ENCODE results near the gene IL17B. TPM values are rescaled to one million over a fixed set of nuclear protein-coding genes. Genes with fewer than 3 reads are reported as not detected.

The IL17B gene
- total and polyA plus RNA-seq, 2 of the 8 experiments (the other 6 are each of a cell fraction or from before 2014, with no cell fraction given), result 0.18 TPM; not detected in 1

- TF ChIP-seq GABPA (IDR thresholded peaks at IDR 0.05; ENCODE audit: borderline replicate concordance, insufficient read depth, low read length) (peak; percentile 55; the same call in 1 of the 2 replicates), KDM1A (IDR thresholded peaks at IDR 0.05; ENCODE audit: borderline replicate concordance, low read length) (no peak), SP1 (IDR thresholded peaks at IDR 0.05; ENCODE audit: low read depth, low read length) (no peak), BACH1 (IDR thresholded peaks at IDR 0.05; ENCODE audit: low read length) (no peak), CREB1 (IDR thresholded peaks at IDR 0.05) (peak; percentile 10; the same call in 1 of the 2 replicates)
Measured at GRCh38 chr5:149381986-149382338, 2.9 kb upstream of the IL17B start (continued).

Measured in H1 (cell line).